DOHH2 (cell line): ENCODE results near the gene P2RY1.
"Not testable (repeated sequence)": the region's sequence is repeated elsewhere in the genome, so short reads cannot be mapped to it uniquely, and the experiment has no call there.

ENCODE experiments used
- H3F3A ChIP-seq: fragments of 200-600 bp; sonication (generic), shearing (Covaris generic); 2 replicates; pipeline ENCODE4 v1.6.0; 2016; ENCODE audit warnings: antibody characterized with exemption, mild to moderate bottlenecking; ENCODE audit not compliant: control insufficient read depth, insufficient read depth
- H3K27ac ChIP-seq: fragments of 200-600 bp; sonication (generic); 2 replicates; pipeline ENCODE4 v1.5.1; 2014; ENCODE audit warnings: low read depth, mild to moderate bottlenecking, low read length, moderate library complexity
- H3K27me3 ChIP-seq: fragments of 200-600 bp; sonication (generic); 2 replicates; pipeline ENCODE4 v1.6.1; 2014; ENCODE audit warnings: mild to moderate bottlenecking, low read length, mixed read lengths; ENCODE audit not compliant: control insufficient read depth
- H3K36me3 ChIP-seq: fragments of 200-600 bp; sonication (generic); 2 replicates; pipeline ENCODE4 v1.6.1; 2014; ENCODE audit warnings: mild to moderate bottlenecking, low read length, moderate library complexity, mixed read lengths; ENCODE audit not compliant: control insufficient read depth
- H3K4me1 ChIP-seq: fragments of 200-600 bp; sonication (generic); 2 replicates; pipeline ENCODE4 v1.6.1; 2014; ENCODE audit warnings: mild to moderate bottlenecking, low read length, mixed read lengths; ENCODE audit not compliant: control insufficient read depth
- H3K4me2 ChIP-seq: fragments of 200-600 bp; sonication (generic); 2 replicates; pipeline ENCODE4 v1.6.0; 2014; ENCODE audit warnings: mild to moderate bottlenecking, low read length, moderate library complexity
- H3K4me3 ChIP-seq: fragments of 200-600 bp; sonication (generic); 2 replicates; pipeline ENCODE4 v1.5.1; 2014; ENCODE audit warnings: mild to moderate bottlenecking, low read length, mixed read lengths
- H3K79me2 ChIP-seq: fragments of 200-600 bp; sonication (generic); 2 replicates; pipeline ENCODE4 v1.6.1; 2014; ENCODE audit warnings: mild to moderate bottlenecking, low read length, mixed read lengths; ENCODE audit not compliant: control insufficient read depth
- H3K9me2 ChIP-seq: fragments of 200-600 bp; sonication (generic); replicated peaks from 2 replicates; pipeline ENCODE4 v1.6.1; 2014; ENCODE audit warnings: mild to moderate bottlenecking, low read length, mixed read lengths; ENCODE audit not compliant: control insufficient read depth
- H3K9me3 ChIP-seq: fragments of 200-600 bp; sonication (generic); 2 replicates; pipeline ENCODE4 v1.6.1; 2014; ENCODE audit warnings: antibody characterized with exemption, low read length, mixed read lengths; ENCODE audit not compliant: control insufficient read depth, insufficient read depth
- H4K20me1 ChIP-seq: fragments of 200-600 bp; sonication (generic); 2 replicates; pipeline ENCODE4 v1.6.0; 2014; ENCODE audit warnings: low read depth, mild to moderate bottlenecking, antibody characterized with exemption, low read length, moderate library complexity; ENCODE audit not compliant: control insufficient read depth, insufficient read depth
- EZH2phosphoT487 ChIP-seq: fragments of 200-600 bp; sonication (generic); IDR thresholded peaks from 2 replicates; pipeline ENCODE4 v1.6.1; 2017; ENCODE audit warnings: borderline replicate concordance, mild to moderate bottlenecking, antibody characterized with exemption, low read length, moderate library complexity, mixed read lengths
- TF ChIP-seq, protein P1 (sequence below): fragments of 200-600 bp; sonication (generic); IDR thresholded peaks from one replicate; pipeline ENCODE4 v1.5.1; 2014; ENCODE audit warnings: antibody characterized with exemption, mild to moderate bottlenecking, low read depth, low read length; ENCODE audit not compliant: poor library complexity, severe bottlenecking

P2RY1 gene

GRCh38 chr3:152847599-152847998, 12.7 kb downstream of the P2RY1 start:
- H3K4me1 ChIP-seq, H3K27me3 ChIP-seq, H3K36me3 ChIP-seq, H4K20me1 ChIP-seq, H3K79me2 ChIP-seq, H3K4me3 ChIP-seq, H3K4me2 ChIP-seq, H3K9me3 ChIP-seq, H3K27ac ChIP-seq, H3F3A ChIP-seq, H3K9me2 ChIP-seq: not testable (repeated sequence)

DNA sequence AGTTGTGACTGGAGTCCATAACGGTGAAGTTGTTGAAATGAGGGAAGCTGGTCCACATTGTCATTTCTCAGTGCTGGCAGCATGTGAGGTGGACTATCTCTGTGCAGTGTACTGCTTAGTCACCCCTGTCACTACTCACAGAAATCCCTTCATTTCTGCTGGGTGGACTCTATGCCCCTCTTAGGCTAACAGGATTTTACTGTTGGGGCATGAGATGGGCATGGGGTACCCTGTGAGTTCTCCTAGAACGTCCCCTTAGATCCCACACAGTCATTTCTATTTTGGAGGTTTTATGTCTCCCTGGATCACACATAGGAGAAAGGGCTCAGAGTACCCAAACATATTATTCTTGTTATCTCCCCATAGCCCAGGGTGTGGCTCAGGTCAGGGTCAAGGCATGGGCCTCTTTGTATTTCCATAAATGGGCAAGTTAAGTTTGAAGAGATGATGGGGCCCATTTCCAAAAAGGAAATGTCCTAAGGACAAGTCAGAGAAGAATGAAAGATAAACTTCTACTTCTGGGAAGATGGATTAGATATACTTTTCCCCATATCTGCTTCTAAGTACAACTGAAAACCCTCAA, 15.2 kb downstream of the P2RY1 start:
- TF ChIP-seq, protein P1, sequence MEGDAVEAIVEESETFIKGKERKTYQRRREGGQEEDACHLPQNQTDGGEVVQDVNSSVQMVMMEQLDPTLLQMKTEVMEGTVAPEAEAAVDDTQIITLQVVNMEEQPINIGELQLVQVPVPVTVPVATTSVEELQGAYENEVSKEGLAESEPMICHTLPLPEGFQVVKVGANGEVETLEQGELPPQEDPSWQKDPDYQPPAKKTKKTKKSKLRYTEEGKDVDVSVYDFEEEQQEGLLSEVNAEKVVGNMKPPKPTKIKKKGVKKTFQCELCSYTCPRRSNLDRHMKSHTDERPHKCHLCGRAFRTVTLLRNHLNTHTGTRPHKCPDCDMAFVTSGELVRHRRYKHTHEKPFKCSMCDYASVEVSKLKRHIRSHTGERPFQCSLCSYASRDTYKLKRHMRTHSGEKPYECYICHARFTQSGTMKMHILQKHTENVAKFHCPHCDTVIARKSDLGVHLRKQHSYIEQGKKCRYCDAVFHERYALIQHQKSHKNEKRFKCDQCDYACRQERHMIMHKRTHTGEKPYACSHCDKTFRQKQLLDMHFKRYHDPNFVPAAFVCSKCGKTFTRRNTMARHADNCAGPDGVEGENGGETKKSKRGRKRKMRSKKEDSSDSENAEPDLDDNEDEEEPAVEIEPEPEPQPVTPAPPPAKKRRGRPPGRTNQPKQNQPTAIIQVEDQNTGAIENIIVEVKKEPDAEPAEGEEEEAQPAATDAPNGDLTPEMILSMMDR, result no peak
- TF ChIP-seq EZH2phosphoT487, result no peak

DNA sequence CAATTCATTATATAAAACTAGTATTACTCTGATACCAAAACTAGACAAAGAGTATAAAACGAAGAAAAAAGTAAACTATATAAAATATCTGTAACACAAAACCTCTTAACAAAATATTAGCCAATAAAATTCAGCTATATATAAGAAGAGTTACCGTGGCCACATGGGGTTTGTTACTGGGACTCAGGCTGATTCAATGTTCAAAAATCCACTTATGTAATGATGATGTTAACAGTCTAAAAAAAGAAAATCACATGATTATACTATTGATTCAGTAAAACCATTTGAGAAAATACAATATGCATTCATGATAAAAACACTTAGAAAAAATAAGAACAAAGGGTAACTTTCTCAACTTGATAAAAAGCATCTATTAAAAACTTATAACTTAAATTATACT, 18.3 kb downstream of the P2RY1 start:
- no peak overlapping the region for H3K4me2 ChIP-seq
- no peaks in the 10 kb centered on the region for H3K9me3 ChIP-seq
- H3K79me2 ChIP-seq, result no peaks in the 10 kb centered on the region
- no peaks in the 10 kb centered on the region for H3F3A ChIP-seq
- H3K36me3 ChIP-seq, result no peaks in the 10 kb centered on the region
- no peaks in the 10 kb centered on the region for H4K20me1 ChIP-seq
- H3K9me2 ChIP-seq, result no peaks in the 10 kb centered on the region
- no peak overlapping the region for H3K4me3 ChIP-seq
- no peaks in the 10 kb centered on the region for H3K27me3 ChIP-seq
- no peaks in the 10 kb centered on the region for H3K4me1 ChIP-seq
- no peak overlapping the region for H3K27ac ChIP-seq
- TF ChIP-seq, protein P1, result no peak
- no peak for TF ChIP-seq EZH2phosphoT487

More for the DNA sequence above, 15.2 kb downstream of the P2RY1 start:
- H3K4me1 ChIP-seq, result no peaks in the 10 kb centered on the region
- H3K4me3 ChIP-seq, result no peak overlapping the region
- no peak overlapping the region for H3K27ac ChIP-seq
- H3K4me2 ChIP-seq, result no peak overlapping the region
- H3K36me3 ChIP-seq, result no peaks in the 10 kb centered on the region
- no peaks in the 10 kb centered on the region for H3K79me2 ChIP-seq
- no peaks in the 10 kb centered on the region for H3K9me3 ChIP-seq
- no peaks in the 10 kb centered on the region for H3K27me3 ChIP-seq
- no peaks in the 10 kb centered on the region for H4K20me1 ChIP-seq
- H3K9me2 ChIP-seq, result no peaks in the 10 kb centered on the region
- no peaks in the 10 kb centered on the region for H3F3A ChIP-seq

- no peaks in the 10 kb centered on the region for H3K27me3 ChIP-seq
- no peak for TF ChIP-seq EZH2phosphoT487
- TF ChIP-seq, protein P1, result no peak
- H3K36me3 ChIP-seq, result no peaks in the 10 kb centered on the region
- H3K79me2 ChIP-seq, result no peaks in the 10 kb centered on the region
- H3K4me2 ChIP-seq, result no peak overlapping the region
- no peak overlapping the region for H3K4me3 ChIP-seq
- no peaks in the 10 kb centered on the region for H4K20me1 ChIP-seq
- H3K4me1 ChIP-seq, result no peaks in the 10 kb centered on the region
- H3K9me2 ChIP-seq, result no peaks in the 10 kb centered on the region
- H3K9me3 ChIP-seq, result no peaks in the 10 kb centered on the region
- H3K27ac ChIP-seq, result no peak overlapping the region
- no peaks in the 10 kb centered on the region for H3F3A ChIP-seq
Measured at GRCh38 chr3:152857082-152857481, 22.2 kb downstream of the P2RY1 start.
